Right lobe of liver (tissue), 4 donors: ENCODE results near the gene BRIP1.

Experiments
- POLR2A ChIP-seq: fragments of 450-650 bp; IDR thresholded peaks from one replicate; pipeline ENCODE4 v1.6.1; 2017; ENCODE audit warnings: antibody characterized with exemption, mild to moderate bottlenecking
- TF ChIP-seq, protein P1 (sequence below), 4 donors: fragments of 200-600 bp in 3 of 4; fragments of 450-650 bp in 1 of 4; IDR thresholded peaks; one replicate each; pipeline versions ENCODE4 v1.5.1 to v1.8.0; 2016 to 2022; ENCODE audit warnings: antibody characterized with exemption in 4 of 4, mild to moderate bottlenecking in 2 of 4
- donor health status: DM: no; HTN: no; CAD: no.
- donor health status: DM: no; HTN: no; CAD: no.
- donor health status: DM: no; HTN: yes; CAD: no.

DNA sequence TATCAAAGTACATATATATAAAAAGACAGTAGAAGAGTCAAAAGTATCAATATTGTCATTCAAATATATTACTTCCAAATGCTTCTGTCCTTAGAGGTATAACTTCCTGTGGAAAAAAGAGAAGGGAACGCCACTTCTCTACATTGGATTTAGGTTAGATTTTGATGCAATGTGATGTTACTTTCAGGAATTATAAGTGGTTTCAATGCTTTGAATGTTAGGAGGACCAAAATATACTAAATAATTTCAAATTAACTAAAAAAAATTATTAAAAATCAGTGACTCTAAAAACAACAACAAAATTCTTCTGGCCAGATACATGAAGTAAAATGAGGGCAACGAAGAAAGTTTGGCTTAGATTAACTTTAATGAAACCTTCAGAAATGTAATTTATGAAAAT, 88.0 kb downstream of the BRIP1 start:
- TF ChIP-seq, protein P1, sequence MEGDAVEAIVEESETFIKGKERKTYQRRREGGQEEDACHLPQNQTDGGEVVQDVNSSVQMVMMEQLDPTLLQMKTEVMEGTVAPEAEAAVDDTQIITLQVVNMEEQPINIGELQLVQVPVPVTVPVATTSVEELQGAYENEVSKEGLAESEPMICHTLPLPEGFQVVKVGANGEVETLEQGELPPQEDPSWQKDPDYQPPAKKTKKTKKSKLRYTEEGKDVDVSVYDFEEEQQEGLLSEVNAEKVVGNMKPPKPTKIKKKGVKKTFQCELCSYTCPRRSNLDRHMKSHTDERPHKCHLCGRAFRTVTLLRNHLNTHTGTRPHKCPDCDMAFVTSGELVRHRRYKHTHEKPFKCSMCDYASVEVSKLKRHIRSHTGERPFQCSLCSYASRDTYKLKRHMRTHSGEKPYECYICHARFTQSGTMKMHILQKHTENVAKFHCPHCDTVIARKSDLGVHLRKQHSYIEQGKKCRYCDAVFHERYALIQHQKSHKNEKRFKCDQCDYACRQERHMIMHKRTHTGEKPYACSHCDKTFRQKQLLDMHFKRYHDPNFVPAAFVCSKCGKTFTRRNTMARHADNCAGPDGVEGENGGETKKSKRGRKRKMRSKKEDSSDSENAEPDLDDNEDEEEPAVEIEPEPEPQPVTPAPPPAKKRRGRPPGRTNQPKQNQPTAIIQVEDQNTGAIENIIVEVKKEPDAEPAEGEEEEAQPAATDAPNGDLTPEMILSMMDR (IDR thresholded peaks at IDR 0.05) = no peak
- no peak for TF ChIP-seq POLR2A
